T-helper 2 cell treated with Interferon-gamma antibody and Interleukin-4, amounts not matched to agents 5 μg/mL and 100 μg/mL, for 36 hours (primary cell): Measurements from ENCODE around the gene ATP11A.

Source experiments
- DNase-seq: peaks from one replicate; pipeline ENCODE4 v3.0.0; 2021; ENCODE audit warnings: low spot score
- H3K27ac Mint-ChIP-seq: one replicate; pipeline ENCODE4 v1.8.0; 2021; ENCODE audit warnings: mild to moderate bottlenecking, mixed read lengths
- H3K27me3 Mint-ChIP-seq: one replicate; pipeline ENCODE4 v1.8.0; 2021; ENCODE audit warnings: low read depth, mixed read lengths
- H3K36me3 Mint-ChIP-seq: one replicate; pipeline ENCODE4 v1.8.0; 2021; ENCODE audit warnings: low read depth, mixed read lengths
- H3K4me1 Mint-ChIP-seq: one replicate; pipeline ENCODE4 v1.8.0; 2021; ENCODE audit warnings: low read depth, mixed read lengths
- H3K4me3 Mint-ChIP-seq: one replicate; pipeline ENCODE4 v1.8.0; 2022; ENCODE audit warnings: mild to moderate bottlenecking, moderate library complexity, mixed read lengths
- H3K9me3 Mint-ChIP-seq: one replicate; pipeline ENCODE4 v1.8.0; 2021; ENCODE audit warnings: mixed read lengths

The ATP11A gene

GRCh38 chr13:112725346-112726015 lies 35.6 kb downstream of the ATP11A start:
- Mint-ChIP-seq H3K27me3 (no peaks in the 10 kb centered on the region), H3K4me1 (peaks cover 12% of the 10 kb centered on the region), H3K27ac (peak overlapping the region; percentile 36), H3K36me3 (no peaks in the 10 kb centered on the region), H3K9me3 (no peaks in the 10 kb centered on the region), H3K4me3 (peak overlapping the region; percentile 50)
- no peak for DNase-seq

DNA sequence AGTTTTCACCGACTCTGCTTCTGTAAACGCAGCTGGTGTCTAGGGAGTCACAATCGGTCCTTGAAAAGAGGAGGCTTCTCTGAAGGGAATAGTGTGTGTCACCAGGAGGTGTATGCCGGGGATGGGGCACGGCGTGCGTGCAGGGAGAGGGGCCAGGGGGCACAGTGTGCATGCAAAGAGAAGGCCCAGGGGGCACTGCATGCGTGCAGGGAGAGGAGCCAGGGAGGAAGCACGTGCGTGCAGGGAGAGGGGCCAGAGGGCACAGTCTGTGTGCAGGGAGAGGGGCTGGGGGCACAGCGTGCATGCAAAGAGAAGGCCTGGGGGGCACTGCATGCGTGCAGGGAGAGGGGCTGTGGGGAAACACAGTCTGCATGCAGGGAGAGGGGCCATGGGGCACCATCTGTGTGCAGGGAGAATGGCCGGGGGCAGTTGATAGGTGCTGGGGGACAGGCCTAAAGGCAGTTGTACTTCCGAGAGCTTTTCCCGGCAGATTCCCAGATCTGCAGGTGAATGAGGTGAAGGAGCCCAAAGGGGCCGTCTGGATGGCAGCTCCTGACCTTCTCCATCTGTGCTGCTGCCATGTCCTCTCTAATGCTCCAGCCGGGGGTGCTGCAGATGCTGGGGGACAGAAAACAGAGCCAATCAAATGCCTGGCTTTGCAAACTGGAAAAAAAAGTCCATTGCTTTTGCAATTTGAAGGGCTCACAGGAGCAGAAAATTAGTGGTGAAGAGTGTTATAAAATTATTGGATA lies 36.4 kb downstream of the ATP11A start:
- Mint-ChIP-seq H3K4me3 (no peak overlapping the region), H3K4me1 (peaks cover 12% of the 10 kb centered on the region), H3K27ac (no peak overlapping the region), H3K9me3 (no peaks in the 10 kb centered on the region), H3K36me3 (no peaks in the 10 kb centered on the region), H3K27me3 (no peaks in the 10 kb centered on the region)
- no peak for DNase-seq

DNA sequence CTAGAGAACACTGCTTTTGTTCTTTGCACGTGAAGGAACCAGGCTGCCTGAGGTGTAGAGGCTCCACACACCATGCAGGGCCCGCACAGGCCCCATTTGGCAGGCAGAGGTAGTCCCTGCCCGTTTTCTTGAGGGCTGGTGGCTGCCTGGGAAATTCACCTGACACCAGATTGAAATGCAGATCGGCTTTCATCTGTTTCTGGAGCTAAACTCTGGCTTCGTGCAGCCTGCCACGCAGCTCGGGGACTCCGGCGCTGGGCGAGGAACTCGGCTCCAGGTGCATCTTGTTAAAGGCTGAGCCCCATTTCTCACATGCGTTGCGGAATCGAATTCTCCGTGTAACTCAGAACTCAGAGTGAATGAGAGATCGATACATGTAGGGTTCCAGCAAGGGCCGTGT lies 37.7 kb downstream of the ATP11A start:
- Mint-ChIP-seq H3K9me3 (no peaks in the 10 kb centered on the region), H3K36me3 (no peaks in the 10 kb centered on the region), H3K27me3 (no peaks in the 10 kb centered on the region), H3K27ac (no peak overlapping the region), H3K4me1 (peaks cover 12% of the 10 kb centered on the region), H3K4me3 (no peak overlapping the region)
- DNase-seq, result no peak

- no peaks in the 10 kb centered on the region for H3K36me3 Mint-ChIP-seq
- DNase-seq, result no peak
- no peak overlapping the region for H3K27ac Mint-ChIP-seq
- no peaks in the 10 kb centered on the region for H3K27me3 Mint-ChIP-seq
- H3K9me3 Mint-ChIP-seq, result no peaks in the 10 kb centered on the region
- no peak overlapping the region for H3K4me3 Mint-ChIP-seq
- H3K4me1 Mint-ChIP-seq, result peaks cover 12% of the 10 kb centered on the region
Observed at GRCh38 chr13:112728375-112729126, 38.7 kb downstream of the ATP11A start.

GRCh38 chr13:112729408-112729807 lies 39.6 kb downstream of the ATP11A start:
- DNase-seq, result no peak

DNA sequence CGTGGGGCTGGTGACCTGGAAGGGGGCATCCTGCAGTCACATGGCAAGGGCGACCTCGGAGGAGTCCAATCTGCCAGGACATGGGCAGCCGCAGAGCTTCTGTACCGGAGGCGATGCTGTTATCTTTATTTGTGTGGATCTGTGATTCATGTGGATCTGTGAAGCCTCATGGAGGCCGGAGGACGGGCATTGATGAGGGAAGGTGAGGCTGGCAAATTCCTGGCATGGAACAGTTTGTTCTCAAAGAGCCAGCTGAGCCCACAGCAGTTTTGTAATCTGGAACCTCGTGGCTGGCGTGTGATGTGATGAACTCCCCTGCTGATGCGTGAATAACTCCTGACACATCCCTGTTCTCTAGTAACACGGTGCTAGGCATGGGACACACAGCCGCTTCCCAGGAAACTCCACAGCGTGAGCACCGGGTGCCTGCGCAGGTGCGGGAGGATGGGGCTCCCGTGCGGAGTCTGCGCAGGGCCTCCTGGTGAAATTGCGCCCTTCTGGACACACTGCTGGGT lies 40.4 kb downstream of the ATP11A start:
- H3K27ac Mint-ChIP-seq, result no peak overlapping the region
- no peaks in the 10 kb centered on the region for H3K36me3 Mint-ChIP-seq
- H3K4me3 Mint-ChIP-seq, result no peak overlapping the region
- no peaks in the 10 kb centered on the region for H3K9me3 Mint-ChIP-seq
- H3K4me1 Mint-ChIP-seq, result peaks cover 12% of the 10 kb centered on the region
- H3K27me3 Mint-ChIP-seq, result no peaks in the 10 kb centered on the region
- DNase-seq, result no peak

More at GRCh38 chr13:112729408-112729807, 39.6 kb downstream of the ATP11A start:
- Mint-ChIP-seq H3K27ac (no peak overlapping the region), H3K4me1 (peaks cover 12% of the 10 kb centered on the region), H3K9me3 (no peaks in the 10 kb centered on the region), H3K36me3 (no peaks in the 10 kb centered on the region), H3K4me3 (no peak overlapping the region), H3K27me3 (no peaks in the 10 kb centered on the region)

GRCh38 chr13:112731667-112732616 lies 42.1 kb downstream of the ATP11A start:
- peaks cover under 1% of the 10 kb centered on the region for H3K4me1 Mint-ChIP-seq
- no peak overlapping the region for H3K4me3 Mint-ChIP-seq
- H3K36me3 Mint-ChIP-seq, result no peaks in the 10 kb centered on the region
- DNase-seq, result no peak
- no peak overlapping the region for H3K27ac Mint-ChIP-seq
- no peaks in the 10 kb centered on the region for H3K9me3 Mint-ChIP-seq
- no peaks in the 10 kb centered on the region for H3K27me3 Mint-ChIP-seq

GRCh38 chr13:112732679-112733078 lies 42.8 kb downstream of the ATP11A start:
- Mint-ChIP-seq H3K36me3 (no peaks in the 10 kb centered on the region), H3K27ac (no peak overlapping the region), H3K9me3 (no peaks in the 10 kb centered on the region), H3K4me3 (no peak overlapping the region), H3K27me3 (no peaks in the 10 kb centered on the region), H3K4me1 (no peaks in the 10 kb centered on the region)
- no peak for DNase-seq

DNA sequence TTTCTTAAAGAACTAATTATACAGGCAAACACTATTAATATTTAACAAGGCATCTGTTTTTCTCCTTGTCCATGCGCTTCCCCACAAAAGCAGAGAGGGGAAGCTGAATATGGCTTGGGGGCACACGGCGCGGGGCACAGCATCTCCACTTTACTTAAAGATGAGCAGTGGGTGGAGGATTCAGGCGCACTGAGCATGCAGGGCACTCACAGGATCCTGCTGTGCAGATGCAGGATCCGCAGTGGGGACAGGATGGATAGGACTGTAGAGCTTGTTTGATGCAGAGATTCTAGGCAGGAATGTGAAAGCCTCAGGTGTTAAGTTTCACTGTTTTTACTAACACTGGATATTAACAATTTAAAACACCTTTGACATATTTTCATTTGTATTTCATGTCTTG lies 43.3 kb downstream of the ATP11A start:
- no peak for DNase-seq
- Mint-ChIP-seq H3K4me1 (no peaks in the 10 kb centered on the region), H3K36me3 (no peaks in the 10 kb centered on the region), H3K4me3 (no peak overlapping the region), H3K27me3 (no peaks in the 10 kb centered on the region), H3K9me3 (no peaks in the 10 kb centered on the region), H3K27ac (no peak overlapping the region)

GRCh38 chr13:112733661-112734379 lies 44.0 kb downstream of the ATP11A start:
- H3K27me3 Mint-ChIP-seq, result no peaks in the 10 kb centered on the region
- H3K4me3 Mint-ChIP-seq, result no peak overlapping the region
- no peaks in the 10 kb centered on the region for H3K9me3 Mint-ChIP-seq
- no peak overlapping the region for H3K27ac Mint-ChIP-seq
- H3K36me3 Mint-ChIP-seq, result no peaks in the 10 kb centered on the region
- no peak for DNase-seq
- H3K4me1 Mint-ChIP-seq, result no peaks in the 10 kb centered on the region

GRCh38 chr13:112734696-112735547 lies 45.1 kb downstream of the ATP11A start:
- Mint-ChIP-seq H3K9me3 (no peaks in the 10 kb centered on the region), H3K4me1 (no peaks in the 10 kb centered on the region), H3K4me3 (no peak overlapping the region), H3K27me3 (no peaks in the 10 kb centered on the region), H3K27ac (no peak overlapping the region), H3K36me3 (no peaks in the 10 kb centered on the region)
- no peak for DNase-seq

- no peaks in the 10 kb centered on the region for H3K27me3 Mint-ChIP-seq
- no peaks in the 10 kb centered on the region for H3K4me1 Mint-ChIP-seq
- H3K27ac Mint-ChIP-seq, result no peak overlapping the region
- H3K4me3 Mint-ChIP-seq, result no peak overlapping the region
- no peak for DNase-seq
- H3K9me3 Mint-ChIP-seq, result no peaks in the 10 kb centered on the region
- H3K36me3 Mint-ChIP-seq, result no peaks in the 10 kb centered on the region
Observed at GRCh38 chr13:112735791-112736190, 46.0 kb downstream of the ATP11A start.
